Measurements from ENCODE around the gene WFIKKN2. TPM values are rescaled to one million over a fixed set of nuclear protein-coding genes. Genes with fewer than 3 reads are reported as not detected.

Gene WFIKKN2
- total and polyA plus RNA-seq, 2 experiments from 2014 or later, result 0.50 TPM; not detected in 1

- peaks cover 34% of the 10 kb centered on the region for H3K4me1 ChIP-seq (ENCODE audit: insufficient read depth)
- no peaks in the 10 kb centered on the region for H3K36me3 ChIP-seq (replicated peaks; ENCODE audit: insufficient read depth, low read depth)
- TF ChIP-seq EZH2 (IDR thresholded peaks at IDR 0.05; ENCODE audit: borderline replicate concordance), result no peak
- TF ChIP-seq EZH2phosphoT487 (IDR thresholded peaks at IDR 0.05; ENCODE audit: low read depth, severe bottlenecking, unreplicated experiment), result no peak
- TF ChIP-seq CTCF (IDR thresholded peaks at IDR 0.05; ENCODE audit: poor library complexity), result no peak
- H3K9me2 ChIP-seq (replicated peaks; ENCODE audit: insufficient read depth), result no peaks in the 10 kb centered on the region
- H3K9me3 ChIP-seq (ENCODE audit: low read depth), result no peaks in the 10 kb centered on the region
- H3K4me2 ChIP-seq, result peak overlapping the region; percentile 22
- no peaks in the 10 kb centered on the region for H4K20me1 ChIP-seq (ENCODE audit: insufficient read depth, poor library complexity, severe bottlenecking)
- DNase-seq (ENCODE audit: low spot score), result peak; percentile 15
- no peak overlapping the region for H2AFZ ChIP-seq
- no peaks in the 10 kb centered on the region for H3K27me3 ChIP-seq
- no peak overlapping the region for H3K4me3 ChIP-seq
- 47% methylated on average over 12 of the region's 12 CpGs for WGBS (ENCODE audit: low lambda C conversion rate, missing lambda C conversion rate)
- no peaks in the 10 kb centered on the region for H3K79me2 ChIP-seq
- peak overlapping the region; percentile 70 for H3K27ac ChIP-seq
These were observed 4.4 kb upstream of the WFIKKN2 start for GRCh38 chr17:50830994-50831393.

- no peaks in the 10 kb centered on the region for H3K27me3 ChIP-seq
- DNase-seq (ENCODE audit: low spot score), result peak; percentile 31
- no peaks in the 10 kb centered on the region for H3K9me2 ChIP-seq (replicated peaks; ENCODE audit: insufficient read depth)
- no peak overlapping the region for H2AFZ ChIP-seq
- H3K9me3 ChIP-seq (ENCODE audit: low read depth), result no peaks in the 10 kb centered on the region
- H3K27ac ChIP-seq, result peak overlapping the region; percentile 70
- WGBS (ENCODE audit: low lambda C conversion rate, missing lambda C conversion rate), result 66% methylated on average over 6 of the region's 11 CpGs
- H4K20me1 ChIP-seq (ENCODE audit: insufficient read depth, poor library complexity, severe bottlenecking), result no peaks in the 10 kb centered on the region
- TF ChIP-seq CTCF (IDR thresholded peaks at IDR 0.05; ENCODE audit: poor library complexity) (no peak), EZH2 (IDR thresholded peaks at IDR 0.05; ENCODE audit: borderline replicate concordance) (no peak), EZH2phosphoT487 (IDR thresholded peaks at IDR 0.05; ENCODE audit: low read depth, severe bottlenecking, unreplicated experiment) (no peak)
- no peaks in the 10 kb centered on the region for H3K79me2 ChIP-seq
- H3K4me1 ChIP-seq (ENCODE audit: insufficient read depth), result peaks cover 34% of the 10 kb centered on the region
- no peaks in the 10 kb centered on the region for H3K36me3 ChIP-seq (replicated peaks; ENCODE audit: insufficient read depth, low read depth)
- H3K4me2 ChIP-seq, result peak overlapping the region; percentile 22
- no peak overlapping the region for H3K4me3 ChIP-seq
These were observed 3.9 kb upstream of the WFIKKN2 start for GRCh38 chr17:50831471-50831928.

- Histone ChIP-seq H3K9me2 (replicated peaks; ENCODE audit: insufficient read depth) (no peaks in the 10 kb centered on the region), H3K9me3 (ENCODE audit: low read depth) (no peaks in the 10 kb centered on the region), H3K36me3 (replicated peaks; ENCODE audit: insufficient read depth, low read depth) (no peaks in the 10 kb centered on the region), H4K20me1 (ENCODE audit: insufficient read depth, poor library complexity, severe bottlenecking) (no peaks in the 10 kb centered on the region), H2AFZ (no peak overlapping the region), H3K4me1 (ENCODE audit: insufficient read depth) (peaks cover 34% of the 10 kb centered on the region), H3K4me2 (no peak overlapping the region), H3K27me3 (no peaks in the 10 kb centered on the region), H3K27ac (no peak overlapping the region), H3K79me2 (no peaks in the 10 kb centered on the region), H3K4me3 (no peak overlapping the region)
- no peak for TF ChIP-seq EZH2phosphoT487 (IDR thresholded peaks at IDR 0.05; ENCODE audit: low read depth, severe bottlenecking, unreplicated experiment)
- no peak for TF ChIP-seq EZH2 (IDR thresholded peaks at IDR 0.05; ENCODE audit: borderline replicate concordance)
- no peak for DNase-seq (ENCODE audit: low spot score)
- 92% methylated on average over 12 of the region's 12 CpGs for WGBS (ENCODE audit: low lambda C conversion rate, missing lambda C conversion rate)
These were observed 3.0 kb upstream of the WFIKKN2 start for GRCh38 chr17:50832267-50832863.

GRCh38 chr17:50832864-50833381 is 2.5 kb upstream of the WFIKKN2 start:
- no peak overlapping the region for H3K4me3 ChIP-seq

More at GRCh38 chr17:50832864-50833381, 2.5 kb upstream of the WFIKKN2 start:
- no peaks in the 10 kb centered on the region for H3K27me3 ChIP-seq
- no peaks in the 10 kb centered on the region for H3K79me2 ChIP-seq
- no peak for DNase-seq (ENCODE audit: low spot score)
- TF ChIP-seq EZH2 (IDR thresholded peaks at IDR 0.05; ENCODE audit: borderline replicate concordance), result no peak
- TF ChIP-seq CTCF (IDR thresholded peaks at IDR 0.05; ENCODE audit: poor library complexity), result no peak
- TF ChIP-seq EZH2phosphoT487 (IDR thresholded peaks at IDR 0.05; ENCODE audit: low read depth, severe bottlenecking, unreplicated experiment), result no peak
- no peak overlapping the region for H3K4me2 ChIP-seq
- WGBS (ENCODE audit: low lambda C conversion rate, missing lambda C conversion rate), result 67% methylated on average over 13 of the region's 13 CpGs
- peaks cover 34% of the 10 kb centered on the region for H3K4me1 ChIP-seq (ENCODE audit: insufficient read depth)
- no peak overlapping the region for H3K27ac ChIP-seq
- H4K20me1 ChIP-seq (ENCODE audit: insufficient read depth, poor library complexity, severe bottlenecking), result no peaks in the 10 kb centered on the region
- H3K9me2 ChIP-seq (replicated peaks; ENCODE audit: insufficient read depth), result no peaks in the 10 kb centered on the region
- H2AFZ ChIP-seq, result no peak overlapping the region
- no peaks in the 10 kb centered on the region for H3K9me3 ChIP-seq (ENCODE audit: low read depth)
- no peaks in the 10 kb centered on the region for H3K36me3 ChIP-seq (replicated peaks; ENCODE audit: insufficient read depth, low read depth)

Measured in hepatocyte (in vitro differentiated cells).